HK-2 (cell line): ENCODE data around the gene NDST3.
"Not testable (repeated sequence)": the region's sequence is repeated elsewhere in the genome, so short reads cannot be mapped to it uniquely, and the experiment has no call there.

Source experiments
- DNase-seq: peaks from one replicate; pipeline ENCODE4 v3.0.0-alpha.2; 2018; ENCODE audit not compliant: unreplicated experiment

NDST3 gene

GRCh38 chr4:118177126-118177525 lies 142.8 kb downstream of the NDST3 start:
- no peak for DNase-seq

- no peak for DNase-seq
Measured at GRCh38 chr4:118180776-118181175, 146.5 kb downstream of the NDST3 start.

- DNase-seq, result no peak
Measured at GRCh38 chr4:118190903-118191302, 156.6 kb downstream of the NDST3 start.

GRCh38 chr4:118193421-118193820 lies 159.1 kb downstream of the NDST3 start:
- DNase-seq, result no peak

- DNase-seq, result no peak
Measured at GRCh38 chr4:118206627-118207026, 172.3 kb downstream of the NDST3 start.

- no peak for DNase-seq
Measured at GRCh38 chr4:118213101-118213500, 178.8 kb downstream of the NDST3 start.

- DNase-seq, result no peak
Measured at GRCh38 chr4:118215826-118216225, 181.5 kb downstream of the NDST3 start.

GRCh38 chr4:118221227-118221800 lies 187.0 kb downstream of the NDST3 start:
- DNase-seq, result no peak

GRCh38 chr4:118224243-118224829 lies 190.1 kb downstream of the NDST3 start:
- no peak for DNase-seq

- DNase-seq, result no peak
Measured at GRCh38 chr4:118225511-118225910, 191.2 kb downstream of the NDST3 start.

GRCh38 chr4:118226311-118227010 lies 192.2 kb downstream of the NDST3 start:
- DNase-seq, result no peak

GRCh38 chr4:118235566-118236120 lies 201.4 kb downstream of the NDST3 start:
- DNase-seq, result no peak

GRCh38 chr4:118237531-118237930 lies 203.2 kb downstream of the NDST3 start:
- DNase-seq, result no peak

GRCh38 chr4:118249890-118250289 lies 215.6 kb downstream of the NDST3 start:
- DNase-seq, result no peak

- DNase-seq, result no peak
Measured at GRCh38 chr4:118254368-118254767, 220.1 kb downstream of the NDST3 start.

GRCh38 chr4:118259111-118259510 lies 224.8 kb downstream of the NDST3 start:
- no peak for DNase-seq

- no peak for DNase-seq
Measured at GRCh38 chr4:118260309-118260708, 226.0 kb downstream of the NDST3 start.

GRCh38 chr4:118264096-118264495 lies 229.8 kb downstream of the NDST3 start:
- no peak for DNase-seq

GRCh38 chr4:118265312-118266144 lies 231.2 kb downstream of the NDST3 start:
- DNase-seq, result peak; percentile 40

- not testable (repeated sequence) for DNase-seq
Measured at GRCh38 chr4:118266145-118266496, 231.8 kb downstream of the NDST3 start.

GRCh38 chr4:118268780-118269179 lies 234.5 kb downstream of the NDST3 start:
- no peak for DNase-seq

- no peak for DNase-seq
Measured at GRCh38 chr4:118270492-118270891, 236.2 kb downstream of the NDST3 start.
